K562 (cell line): ENCODE results near the gene SLAMF7. TPM values are rescaled to one million over a fixed set of nuclear protein-coding genes. Genes with fewer than 3 reads are reported as not detected.
"Not testable (repeated sequence)": the region's sequence is repeated elsewhere in the genome, so short reads cannot be mapped to it uniquely, and the experiment has no call there.

Experiments
- ATAC-seq: fragments of 200-7000 bp; cut with Tn5 transposase; 3 replicates; pipeline ENCODE4 v1.9.1; 2020; ENCODE audit warnings: moderate library complexity
- BruUV-seq: library from RNA; stranded (reverse); fragments of 400-500 nt; replicated peaks from 2 replicates; lab custom pipeline; 2021; lab: Mats Ljungman, UMichigan
- CTCF ChIA-PET: fragments of 300-600 bp; formaldehyde crosslinking; extraction: SDS; loops from one replicate; lab custom pipeline; 2021; ENCODE audit warnings: low intra/inter-chr PET ratio; lab: Yijun Ruan, JAX
- POLR2A ChIA-PET: fragments of 300-600, 350-650 bp; sonication (Branson Sonifier 250); formaldehyde crosslinking; extraction: SDS; loops from one replicate; lab custom pipeline; 2021; ENCODE audit warnings: antibody characterized with exemption, inconsistent platforms; lab: Yijun Ruan, JAX
- DNase-seq, 4 experiments: peaks; one replicate each; pipeline versions ENCODE4 v3.0.0 to v3.0.0-alpha.2; 2011 to 2018; ENCODE audit warnings: low spot score in 3 of 4, mixed read lengths in 3 of 4; ENCODE audit errors: extremely low read depth in 1 of 4
- FAIRE-seq: peaks from 2 replicates; lab custom pipeline; 2011; peaks lifted over from hg19 to GRCh38; lab: Jason Lieb, UNC
- H2AFZ ChIP-seq: 2 replicates; pipeline ENCODE4 v1.6.0; 2011; ENCODE audit warnings: low read depth, low read length, control low read depth, inconsistent platforms
- H3K27ac ChIP-seq: fragments of 200-600 bp; 3 replicates; pipeline ENCODE4 v1.8.0; 2011; ENCODE audit warnings: low read depth, mild to moderate bottlenecking, control low read depth, inconsistent platforms, low read length, moderate library complexity, mixed read lengths; ENCODE audit errors: extremely low read depth
- H3K27me3 ChIP-seq, 2 experiments: fragments of 300-600 bp in 1 of 2; 2 replicates in 1 of 2; 3 replicates in 1 of 2; pipeline versions ENCODE4 v1.6.0 to v1.8.0; 2011; ENCODE audit warnings: inconsistent platforms in 2 of 2, low read length in 2 of 2, mild to moderate bottlenecking in 1 of 2, mixed read lengths in 1 of 2, moderate library complexity in 1 of 2; ENCODE audit not compliant: control insufficient read depth in 2 of 2, insufficient read depth in 2 of 2
- H3K36me3 ChIP-seq: fragments of 300-600 bp; 3 replicates; pipeline ENCODE4 v1.8.0; 2011; ENCODE audit warnings: mild to moderate bottlenecking, low read length, inconsistent platforms; ENCODE audit not compliant: control insufficient read depth, insufficient read depth
- H3K4me1 ChIP-seq, 2 experiments: fragments of 200-600 bp in 1 of 2; replicated peaks in 1 of 2; 2 replicates in 1 of 2; 3 replicates in 1 of 2; pipeline versions ENCODE4 v1.5.1 to v1.8.0; 2011; ENCODE audit warnings: inconsistent platforms in 2 of 2, low read length in 2 of 2, mild to moderate bottlenecking in 1 of 2, mixed read lengths in 1 of 2, moderate library complexity in 1 of 2; ENCODE audit not compliant: control insufficient read depth in 2 of 2, insufficient read depth in 2 of 2
- H3K4me2 ChIP-seq: 2 replicates; pipeline ENCODE4 v1.6.1; 2011; ENCODE audit warnings: low read length, control low read depth, inconsistent platforms, mixed read lengths; ENCODE audit not compliant: insufficient read depth
- H3K4me3 ChIP-seq: fragments of 200-600 bp; sonication (generic), shearing (Covaris generic); 2 replicates; pipeline ENCODE4 v1.5.1; 2016; ENCODE audit warnings: control low read depth, inconsistent platforms
- H3K79me2 ChIP-seq: fragments of 200-600 bp; 3 replicates; pipeline ENCODE4 v1.8.0; 2011; ENCODE audit warnings: low read length, inconsistent platforms; ENCODE audit not compliant: control insufficient read depth, insufficient read depth
- H3K9ac ChIP-seq, 2 experiments: 2 replicates each; pipeline versions ENCODE4 v1.6.0 to v1.6.1; 2011; ENCODE audit warnings: low read depth in 2 of 2, low read length in 2 of 2, control low read depth in 1 of 2, inconsistent platforms in 1 of 2, mild to moderate bottlenecking in 1 of 2, mixed read lengths in 1 of 2; ENCODE audit not compliant: insufficient read depth in 1 of 2
- H3K9me1 ChIP-seq: one replicate; pipeline ENCODE4 v1.6.0; 2011; ENCODE audit warnings: inconsistent platforms, mild to moderate bottlenecking, low read length, moderate library complexity; ENCODE audit not compliant: control insufficient read depth, insufficient read depth
- H3K9me3 ChIP-seq: replicated peaks from 2 replicates; pipeline ENCODE4 v1.5.1; 2011; ENCODE audit warnings: low read depth, low read length, inconsistent platforms; ENCODE audit not compliant: control insufficient read depth, insufficient read depth
- H4K20me1 ChIP-seq: replicated peaks from 2 replicates; pipeline ENCODE4 v1.6.1; 2011; ENCODE audit warnings: low read length, inconsistent platforms, mixed read lengths; ENCODE audit not compliant: control insufficient read depth, insufficient read depth
- ADNP ChIP-seq: fragments of 200-800 bp; sonication (Bioruptor generic); IDR thresholded peaks from 2 replicates; pipeline ENCODE4 v1.6.1; 2016; ENCODE audit warnings: missing genetic modification characterization, missing compliant biosample characterization
- ARID3B ChIP-seq: fragments of 250-450 bp; sonication (Bioruptor Pico); IDR thresholded peaks from 2 replicates; pipeline ENCODE4 v1.4.0; 2020; ENCODE audit warnings: borderline replicate concordance
- CTBP1 ChIP-seq: fragments of 450-650 bp; IDR thresholded peaks from 2 replicates; pipeline ENCODE4 v1.6.1; 2016; ENCODE audit warnings: borderline replicate concordance
- PTRF ChIP-seq: fragments of 450-650 bp; IDR thresholded peaks from 2 replicates; pipeline ENCODE4 v1.6.1; 2016; ENCODE audit warnings: mild to moderate bottlenecking, missing genetic modification characterization, missing compliant biosample characterization
- ZC3H11A ChIP-seq: IDR thresholded peaks from 2 replicates; pipeline ENCODE4 v1.6.1; 2012; ENCODE audit warnings: low read depth, low read length, improper control_type of control experiment
- ZNF507 ChIP-seq: conservative IDR thresholded peaks from 2 replicates; pipeline ENCODE4 v1.6.1; 2017; ENCODE audit warnings: missing genetic modification characterization, missing compliant biosample characterization
- ZNF609 ChIP-seq: sonication (generic); formaldehyde crosslinking; IDR thresholded peaks from 2 replicates; pipeline ENCODE4 v1.8.1; 2023; ENCODE audit warnings: missing genetic modification reagents, mild to moderate bottlenecking, borderline replicate concordance
- WGBS: fragments of 100-300 bp; shearing (Covaris generic); methylation state at CpG from one replicate; pipeline ENCODE4 v1.1.6; 2016; ENCODE audit warnings: low coverage, mixed read lengths; ENCODE audit not compliant: insufficient coverage; ENCODE audit errors: missing lambda C conversion rate; 5-methylcytosine and 5-hydroxymethylcytosine counted together
- in situ Hi-C: fragments of 300-500 bp; cut with MboI; formaldehyde crosslinking; loops from 4 replicates; pipeline ENCODE4 v1.15.0; 2018; ENCODE audit warnings: inconsistent platforms, mixed read lengths
- intact Hi-C: fragments of 100-400 bp; cut with micrococcal nuclease; formaldehyde crosslinking; loops from 2 replicates; pipeline ENCODE4 v1.14.2; 2022
- polyA plus RNA-seq, 8 experiments: library from polyadenylated mRNA; depleted of rRNA in 4 of 8; stranded (reverse) in 5 of 8; unstranded in 3 of 8; fragments of >200 nt; fragmentation: Nextera tagmentation in 2 of 8; fragmentation: Illumina TruSeq in 1 of 8; extraction: Ambion mirVana in 2 of 8; extraction: Trizol in 1 of 8; gene quantifications; 2 replicates each; pipeline versions ENCODE4 v1.2.1 to v1.2.3, GENCODE V29; 2011 to 2014; ENCODE audit warnings: inconsistent platforms in 1 of 8, missing spikeins in 1 of 8
- total RNA-seq, 7 experiments: library from RNA; depleted of rRNA in 6 of 7; stranded (reverse); fragments of >200 nt in 6 of 7; fragmentation: Illumina TruSeq in 2 of 7; extraction: Trizol in 2 of 7; gene quantifications; 2 replicates each; pipeline versions ENCODE4 v1.2.1 to v1.2.3, GENCODE V29; 2011 to 2021; ENCODE audit warnings: low replicate concordance in 1 of 7

SLAMF7 gene
- total and polyA plus RNA-seq, 9 of the 15 experiments (the other 6 are each of a cell fraction or from before 2014, with no cell fraction given) = 0.11 to 1.2 (median 0.22) TPM; not detected in 2

GRCh38 chr1:160702100-160702499, 36.9 kb upstream of the SLAMF7 start (continued):
- TF ChIP-seq PTRF (tag) = no peak

- no peak for TF ChIP-seq ZC3H11A
- no peak for TF ChIP-seq ARID3B (CRISPR knock-in tag)
- TF ChIP-seq ZNF507 = no peak
- no peak for TF ChIP-seq CTBP1
- TF ChIP-seq ADNP (tag) = no peak
- no peak for TF ChIP-seq ZNF609
- H3K4me1 ChIP-seq = no peaks in the 10 kb centered on the region; a peak in 1 of 5 replicates
- no peak for DNase-seq
- H3K27me3 ChIP-seq = peaks cover 22% of the 10 kb centered on the region in 2 experiments
- FAIRE-seq = no peak
- H3K4me3 ChIP-seq = no peak overlapping the region
- H3K27ac ChIP-seq = no peak overlapping the region
- intact Hi-C loops = no loop called here
- no peak overlapping the region for H2AFZ ChIP-seq
- H3K79me2 ChIP-seq = no peaks in the 10 kb centered on the region
- WGBS = 3% methylated on average over 4 of the region's 4 CpGs
- BruUV-seq = no TSS peak
- H3K9me1 ChIP-seq = no peaks in the 10 kb centered on the region
- no peaks in the 10 kb centered on the region for H4K20me1 ChIP-seq
- H3K36me3 ChIP-seq = no peaks in the 10 kb centered on the region
- ATAC-seq = no peak
- H3K9ac ChIP-seq = no peak overlapping the region
- H3K9me3 ChIP-seq = no peaks in the 10 kb centered on the region
- ChIA-PET POLR2A (no interaction called here), CTCF (no interaction called here)
- no peak overlapping the region for H3K4me2 ChIP-seq
- in situ Hi-C loops = no loop called here
Observed at GRCh38 chr1:160704250-160704649, 34.8 kb upstream of the SLAMF7 start.

GRCh38 chr1:160705212-160705621, 33.8 kb upstream of the SLAMF7 start:
- 9% methylated on average over 3 of the region's 3 CpGs for WGBS
- DNase-seq, CTCF ChIA-PET, H3K9me1 ChIP-seq, in situ Hi-C loops, H3K4me1 ChIP-seq, BruUV-seq, H4K20me1 ChIP-seq, H3K4me2 ChIP-seq, H3K9ac ChIP-seq, intact Hi-C loops, H3K4me3 ChIP-seq, H2AFZ ChIP-seq, ATAC-seq, H3K9me3 ChIP-seq, H3K79me2 ChIP-seq, FAIRE-seq, H3K27ac ChIP-seq, H3K36me3 ChIP-seq, POLR2A ChIA-PET: not testable (repeated sequence)
- H3K27me3 ChIP-seq = peaks cover 22 to 27% of the 10 kb centered on the region in 2 experiments
